Hepatocyte (in vitro differentiated cells): ENCODE measurements around the gene CLEC19A. TPM values are rescaled to one million over a fixed set of nuclear protein-coding genes. Genes with fewer than 3 reads are reported as not detected.

Experiments used
- DNase-seq: peaks from one replicate; pipeline ENCODE4 v3.0.0-alpha.2; 2016; ENCODE audit warnings: low spot score
- H2AFZ ChIP-seq: fragments of 200-600 bp; sonication (generic); 2 replicates; pipeline ENCODE4 v1.6.0; 2016; ENCODE audit warnings: antibody characterized with exemption, mild to moderate bottlenecking
- H3K27ac ChIP-seq: fragments of 200-600 bp; sonication (generic); 2 replicates; pipeline ENCODE4 v1.5.1; 2016; ENCODE audit warnings: mild to moderate bottlenecking
- H3K27me3 ChIP-seq: fragments of 200-600 bp; sonication (generic); 2 replicates; pipeline ENCODE4 v1.6.1; 2016
- H3K36me3 ChIP-seq: fragments of 200-600 bp; sonication (generic); replicated peaks from 2 replicates; pipeline ENCODE4 v1.5.1; 2016; ENCODE audit warnings: low read depth; ENCODE audit not compliant: insufficient read depth
- H3K4me1 ChIP-seq: fragments of 200-600 bp; sonication (generic); 2 replicates; pipeline ENCODE4 v1.5.1; 2016; ENCODE audit warnings: mild to moderate bottlenecking, moderate library complexity; ENCODE audit not compliant: insufficient read depth
- H3K4me2 ChIP-seq: fragments of 200-600 bp; sonication (generic); 2 replicates; pipeline ENCODE4 v1.6.0; 2016
- H3K4me3 ChIP-seq: fragments of 200-600 bp; sonication (generic); 2 replicates; pipeline ENCODE4 v1.5.1; 2016; ENCODE audit warnings: mild to moderate bottlenecking
- H3K79me2 ChIP-seq: fragments of 200-600 bp; sonication (generic); 2 replicates; pipeline ENCODE4 v1.6.0; 2017; ENCODE audit warnings: mild to moderate bottlenecking
- H3K9me2 ChIP-seq: fragments of 200-600 bp; sonication (generic); replicated peaks from 2 replicates; pipeline ENCODE4 v1.6.0; 2017; ENCODE audit warnings: mild to moderate bottlenecking; ENCODE audit not compliant: insufficient read depth
- H3K9me3 ChIP-seq: fragments of 200-600 bp; sonication (generic); 2 replicates; pipeline ENCODE4 v1.5.1; 2016; ENCODE audit warnings: low read depth, mild to moderate bottlenecking
- H4K20me1 ChIP-seq: fragments of 200-600 bp; sonication (generic); 2 replicates; pipeline ENCODE4 v1.6.0; 2016; ENCODE audit warnings: mild to moderate bottlenecking; ENCODE audit not compliant: insufficient read depth, poor library complexity, severe bottlenecking
- CTCF ChIP-seq: fragments of 200-600 bp; sonication (generic); IDR thresholded peaks from 2 replicates; pipeline ENCODE4 v1.5.1; 2016; ENCODE audit warnings: antibody characterized with exemption, mild to moderate bottlenecking; ENCODE audit not compliant: poor library complexity
- EZH2 ChIP-seq: fragments of 200-600 bp; sonication (generic); IDR thresholded peaks from 2 replicates; pipeline ENCODE4 v1.6.1; 2016; ENCODE audit warnings: antibody characterized with exemption, mild to moderate bottlenecking, borderline replicate concordance
- EZH2phosphoT487 ChIP-seq: fragments of 200-600 bp; sonication (generic); IDR thresholded peaks from one replicate; pipeline ENCODE4 v1.6.1; 2018; ENCODE audit warnings: antibody characterized with exemption, mild to moderate bottlenecking, low read depth, moderate library complexity; ENCODE audit not compliant: unreplicated experiment, severe bottlenecking
- WGBS: methylation state at CpG from one replicate; pipeline ENCODE4 v1.1.6; 2016; ENCODE audit warnings: low lambda C conversion rate; ENCODE audit errors: missing lambda C conversion rate; 5-methylcytosine and 5-hydroxymethylcytosine counted together
- polyA plus RNA-seq: library from polyadenylated mRNA; unstranded; fragments of >200 nt; fragmentation: Nextera tagmentation; extraction: Ambion mirVana; gene quantifications from 2 replicates; pipeline ENCODE4 v1.2.1, GENCODE V29; 2016
- total RNA-seq: library from RNA; depleted of rRNA; stranded (reverse); fragments of >200 nt; gene quantifications from 2 replicates; pipeline ENCODE4 v1.2.3, GENCODE V29; 2014

CLEC19A gene
- total and polyA plus RNA-seq, 2 experiments from 2014 or later = not detected

GRCh38 chr16:19290860-19291259 lies 5.3 kb downstream of the CLEC19A start:
- no peaks in the 10 kb centered on the region for H3K4me1 ChIP-seq
- no peaks in the 10 kb centered on the region for H3K27me3 ChIP-seq
- no peaks in the 10 kb centered on the region for H3K9me3 ChIP-seq
- no peak for DNase-seq
- H3K27ac ChIP-seq = no peak overlapping the region
- no peaks in the 10 kb centered on the region for H4K20me1 ChIP-seq
- WGBS = 95% methylated on average over 2 of the region's 2 CpGs
- H3K4me2 ChIP-seq = no peak overlapping the region
- no peaks in the 10 kb centered on the region for H3K9me2 ChIP-seq
- no peak overlapping the region for H3K4me3 ChIP-seq
- TF ChIP-seq CTCF (no peak), EZH2 (no peak), EZH2phosphoT487 (no peak)
- H3K79me2 ChIP-seq = no peaks in the 10 kb centered on the region
- H2AFZ ChIP-seq = no peak overlapping the region
- H3K36me3 ChIP-seq = no peaks in the 10 kb centered on the region

DNA sequence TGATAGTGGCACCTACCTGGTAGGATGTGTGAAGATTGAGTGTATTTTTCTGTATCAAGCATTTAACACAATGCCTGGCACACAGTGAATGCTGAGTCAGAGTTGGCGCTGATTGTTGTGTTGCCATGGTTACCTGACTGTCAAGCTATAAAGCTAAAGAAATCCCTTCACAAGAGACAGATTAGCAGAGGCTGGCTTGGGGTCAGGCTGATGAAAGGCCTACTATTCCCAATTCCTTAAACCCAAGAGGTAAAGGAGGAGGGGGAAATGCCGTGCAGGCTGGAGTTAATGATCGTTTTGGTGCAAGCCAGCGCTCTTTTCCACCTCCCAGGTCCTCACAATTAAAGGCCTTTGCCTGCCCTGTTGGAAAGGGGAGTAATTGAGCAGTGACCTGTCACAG lies 5.9 kb downstream of the CLEC19A start:
- no peaks in the 10 kb centered on the region for H3K9me3 ChIP-seq
- no peak overlapping the region for H2AFZ ChIP-seq
- TF ChIP-seq EZH2 (no peak), EZH2phosphoT487 (no peak), CTCF (no peak)
- no peaks in the 10 kb centered on the region for H3K79me2 ChIP-seq
- 35% methylated on average over 4 of the region's 4 CpGs for WGBS
- peaks cover 2% of the 10 kb centered on the region for H3K27me3 ChIP-seq
- H3K4me3 ChIP-seq = no peak overlapping the region
- H4K20me1 ChIP-seq = no peaks in the 10 kb centered on the region
- no peak overlapping the region for H3K27ac ChIP-seq
- no peak overlapping the region for H3K4me2 ChIP-seq
- no peaks in the 10 kb centered on the region for H3K9me2 ChIP-seq
- H3K4me1 ChIP-seq = no peaks in the 10 kb centered on the region
- DNase-seq = peak; percentile 45
- H3K36me3 ChIP-seq = no peaks in the 10 kb centered on the region

GRCh38 chr16:19292186-19292585 lies 6.7 kb downstream of the CLEC19A start:
- no peak overlapping the region for H3K4me3 ChIP-seq
- H3K4me1 ChIP-seq = no peaks in the 10 kb centered on the region
- H3K9me2 ChIP-seq = no peaks in the 10 kb centered on the region
- 71% methylated on average over 5 of the region's 5 CpGs for WGBS
- H3K27ac ChIP-seq = no peak overlapping the region
- H3K9me3 ChIP-seq = no peaks in the 10 kb centered on the region
- no peaks in the 10 kb centered on the region for H3K36me3 ChIP-seq
- no peak overlapping the region for H2AFZ ChIP-seq
- no peaks in the 10 kb centered on the region for H3K79me2 ChIP-seq
- no peak for TF ChIP-seq EZH2
- no peak for TF ChIP-seq CTCF
- no peak for TF ChIP-seq EZH2phosphoT487
- H3K27me3 ChIP-seq = peaks cover 3% of the 10 kb centered on the region
- H4K20me1 ChIP-seq = no peaks in the 10 kb centered on the region
- no peak for DNase-seq
- H3K4me2 ChIP-seq = no peak overlapping the region

DNA sequence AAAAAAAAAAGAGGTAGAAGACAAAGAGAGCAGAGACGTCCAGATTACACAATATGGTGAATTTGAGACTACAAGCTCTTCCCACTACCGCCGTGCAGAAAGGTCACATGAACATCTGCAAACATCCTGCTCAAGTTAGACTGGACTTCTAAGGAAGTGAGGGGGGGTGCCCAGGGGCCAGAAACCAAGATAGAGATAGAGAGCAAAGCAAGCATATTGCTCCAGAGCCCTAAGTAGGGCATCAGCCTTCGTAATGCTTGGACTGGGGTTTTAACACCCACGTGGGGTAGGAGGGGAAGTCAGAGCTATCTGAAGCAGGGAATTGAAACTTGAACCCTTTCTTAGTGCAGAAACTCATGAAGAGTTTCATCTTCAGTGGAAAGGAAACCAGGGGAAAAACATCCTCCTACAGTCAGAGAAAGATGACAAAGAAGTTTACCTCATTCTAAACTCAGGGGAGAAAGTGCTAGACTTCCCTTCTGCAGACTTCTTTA lies 8.7 kb downstream of the CLEC19A start:
- Histone ChIP-seq H3K4me2 (no peak overlapping the region), H3K27ac (no peak overlapping the region), H3K36me3 (no peaks in the 10 kb centered on the region), H3K79me2 (no peaks in the 10 kb centered on the region), H3K27me3 (peaks cover 3% of the 10 kb centered on the region), H3K4me1 (no peaks in the 10 kb centered on the region), H3K4me3 (no peak overlapping the region), H2AFZ (no peak overlapping the region), H3K9me3 (no peaks in the 10 kb centered on the region), H4K20me1 (no peaks in the 10 kb centered on the region), H3K9me2 (no peaks in the 10 kb centered on the region)
- TF ChIP-seq EZH2 (no peak), EZH2phosphoT487 (no peak), CTCF (no peak)
- peak; percentile 26 for DNase-seq
- WGBS = 31% methylated on average over 5 of the region's 5 CpGs
